Astrocyte of the spinal cord (primary cell): ENCODE results near the gene ZMYM3.
A peak's percentile ranks its signal among the peaks of the same experiment; 100 is the strongest.
"Not testable (repeated sequence)": the region's sequence is repeated elsewhere in the genome, so short reads cannot be mapped to it uniquely, and the experiment has no call there.

Experiments used
- DNase-seq: peaks from one replicate; pipeline ENCODE4 v3.0.0; 2011; ENCODE audit warnings: low read depth, low spot score
- H3K4me3 ChIP-seq: 2 replicates; pipeline ENCODE4 v1.5.1; 2011; ENCODE audit warnings: low read depth, mild to moderate bottlenecking, low read length, moderate library complexity
- in situ Hi-C: cut with HindIII; loops from 2 replicates; pipeline ENCODE4 v1.10.0; 2017; ENCODE audit warnings: low sequenced_read_pairs
- TF ChIP-seq, protein P1 (sequence below): IDR thresholded peaks from 2 replicates; pipeline ENCODE4 v1.5.1; 2012; ENCODE audit warnings: low read depth, mild to moderate bottlenecking, low read length, inconsistent platforms

The ZMYM3 gene

DNA sequence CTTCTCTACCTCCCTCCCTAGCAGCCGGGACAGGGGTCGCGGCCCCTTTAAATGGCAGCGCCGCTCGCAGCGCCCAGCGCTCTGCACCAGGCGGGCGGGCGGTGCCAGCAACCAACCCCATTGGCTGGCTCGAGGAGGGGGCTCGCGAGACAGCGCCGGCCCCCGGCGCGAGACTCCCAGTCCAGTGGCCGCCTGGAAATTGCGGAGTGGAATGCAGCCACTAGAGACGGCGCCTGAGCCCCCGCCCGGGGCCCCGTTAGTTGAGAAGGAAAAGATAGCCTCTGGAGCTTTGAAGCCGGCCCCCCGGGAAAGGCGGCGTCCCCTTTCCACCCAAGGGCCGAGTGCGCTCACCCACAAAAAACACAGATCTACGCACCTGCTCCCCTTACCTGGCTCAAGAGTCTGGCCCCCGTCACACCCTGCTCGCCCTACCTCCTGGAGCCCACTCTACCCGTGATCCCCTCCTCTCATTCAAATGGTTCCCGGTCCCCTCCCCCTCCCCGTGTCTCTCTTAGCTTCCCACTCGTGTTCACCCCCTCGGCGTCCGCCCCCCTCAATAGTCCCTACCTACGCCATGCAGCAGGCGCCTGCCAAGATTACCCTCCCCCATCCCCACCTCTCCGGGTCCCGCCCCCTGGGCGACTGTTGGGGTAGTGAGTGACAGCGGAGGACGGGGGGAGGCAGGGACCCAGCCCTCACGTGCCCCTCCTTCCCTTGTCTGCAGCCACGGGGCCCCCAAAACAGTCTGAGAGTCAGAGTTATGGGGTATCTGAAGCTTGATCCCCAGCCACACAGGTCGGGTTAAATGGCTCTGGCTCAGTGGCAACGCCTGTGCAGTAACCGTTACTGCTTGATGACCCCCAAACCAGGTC is at the start of gene ZMYM3:
Gene ZMYM3 (minus strand): TSS at position 49 of the 872 bp plus-strand sequence. CDS start 885 bp downstream, outside the sequence.
- TF ChIP-seq, protein P1, sequence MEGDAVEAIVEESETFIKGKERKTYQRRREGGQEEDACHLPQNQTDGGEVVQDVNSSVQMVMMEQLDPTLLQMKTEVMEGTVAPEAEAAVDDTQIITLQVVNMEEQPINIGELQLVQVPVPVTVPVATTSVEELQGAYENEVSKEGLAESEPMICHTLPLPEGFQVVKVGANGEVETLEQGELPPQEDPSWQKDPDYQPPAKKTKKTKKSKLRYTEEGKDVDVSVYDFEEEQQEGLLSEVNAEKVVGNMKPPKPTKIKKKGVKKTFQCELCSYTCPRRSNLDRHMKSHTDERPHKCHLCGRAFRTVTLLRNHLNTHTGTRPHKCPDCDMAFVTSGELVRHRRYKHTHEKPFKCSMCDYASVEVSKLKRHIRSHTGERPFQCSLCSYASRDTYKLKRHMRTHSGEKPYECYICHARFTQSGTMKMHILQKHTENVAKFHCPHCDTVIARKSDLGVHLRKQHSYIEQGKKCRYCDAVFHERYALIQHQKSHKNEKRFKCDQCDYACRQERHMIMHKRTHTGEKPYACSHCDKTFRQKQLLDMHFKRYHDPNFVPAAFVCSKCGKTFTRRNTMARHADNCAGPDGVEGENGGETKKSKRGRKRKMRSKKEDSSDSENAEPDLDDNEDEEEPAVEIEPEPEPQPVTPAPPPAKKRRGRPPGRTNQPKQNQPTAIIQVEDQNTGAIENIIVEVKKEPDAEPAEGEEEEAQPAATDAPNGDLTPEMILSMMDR: no peak
- in situ Hi-C loops: no loop called here
- H3K4me3 ChIP-seq: peak within 1 kb of the TSS; percentile 84
- peak; percentile 87 for DNase-seq

DNA sequence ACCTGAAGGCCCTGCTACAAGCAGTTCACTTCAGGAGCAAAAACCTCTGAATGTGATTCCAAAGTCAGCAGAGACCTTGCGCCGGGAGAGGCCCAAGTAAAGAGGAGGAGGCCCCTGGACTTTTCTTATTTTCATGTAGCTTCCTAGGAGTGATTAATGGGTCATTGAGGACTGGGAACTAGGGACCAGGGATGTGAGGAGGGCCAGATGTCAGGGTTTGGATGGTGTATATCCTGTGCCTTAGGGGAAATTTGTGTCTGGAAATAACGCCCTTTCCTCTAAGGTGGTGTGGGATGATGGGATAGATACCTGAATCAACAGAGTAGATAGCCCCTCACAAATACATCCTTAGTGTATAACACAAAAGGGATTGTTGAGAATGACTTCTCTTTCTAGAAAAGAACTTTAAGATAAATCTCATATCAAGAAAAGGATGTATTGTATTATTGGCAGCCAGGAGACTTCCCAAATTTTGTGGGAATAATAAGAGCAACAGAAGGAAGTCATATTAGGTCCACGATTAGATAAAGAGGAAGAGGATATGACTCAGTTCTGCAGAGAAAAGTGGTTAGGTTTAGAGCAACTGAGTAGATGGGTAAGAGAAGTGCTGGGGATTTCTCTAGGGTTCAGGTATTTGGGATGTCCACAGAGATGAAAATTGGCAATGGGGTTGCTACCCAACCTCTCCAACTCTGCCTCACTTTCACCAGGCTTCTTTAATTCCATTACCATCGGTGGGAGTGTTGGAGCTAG is 48.7 kb upstream of the ZMYM3 start:
- H3K4me3 ChIP-seq: no peak overlapping the region
- no peak for DNase-seq

DNA sequence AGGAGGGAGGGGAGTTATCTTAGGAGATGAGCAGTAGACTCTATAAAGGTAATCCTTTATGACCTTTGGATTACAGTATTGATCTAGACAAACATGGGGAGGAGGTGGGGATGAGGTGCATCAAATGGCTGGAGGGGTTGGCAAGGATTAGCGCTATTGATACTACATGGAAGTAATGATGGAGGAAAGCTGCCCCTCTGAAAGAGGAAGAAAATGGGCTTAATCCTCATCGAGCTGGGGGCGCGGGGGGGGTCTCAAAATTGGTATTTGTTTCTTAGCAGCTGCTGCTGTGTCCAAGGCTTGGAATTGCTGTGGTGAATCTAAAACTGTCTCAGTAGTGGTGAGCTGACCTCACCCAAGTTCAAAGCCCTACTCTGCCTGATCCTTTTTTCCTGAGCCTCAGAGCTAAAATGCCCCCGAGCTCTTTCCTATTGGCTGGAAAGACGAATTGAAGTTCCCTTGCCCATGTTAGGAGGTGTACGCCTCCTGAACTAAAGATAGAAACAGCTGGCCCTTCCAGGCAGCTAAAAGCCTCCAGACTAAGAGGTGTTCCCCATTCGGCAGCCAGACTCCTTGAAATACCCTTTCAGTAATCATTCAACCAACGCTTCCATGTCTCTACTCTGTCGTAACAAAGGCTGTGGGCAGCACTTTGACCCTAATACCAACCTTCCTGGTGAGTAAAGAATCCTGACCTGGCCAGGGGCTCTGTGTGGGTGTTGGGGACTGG is 47.4 kb upstream of the ZMYM3 start, which contains the start of gene ITGB1BP2:
Gene ITGB1BP2 (plus strand): TSS at position 556 of the 730 bp plus-strand sequence. CDS start 57 bp downstream, at position 613.
- no peak within 1 kb of the TSS for H3K4me3 ChIP-seq
- no peak for DNase-seq
- TF ChIP-seq, protein P1: no peak
- in situ Hi-C loops: no loop called here

More for the DNA sequence above, 48.7 kb upstream of the ZMYM3 start:
- TF ChIP-seq, protein P1: no peak
- in situ Hi-C loops: no loop called here

DNA sequence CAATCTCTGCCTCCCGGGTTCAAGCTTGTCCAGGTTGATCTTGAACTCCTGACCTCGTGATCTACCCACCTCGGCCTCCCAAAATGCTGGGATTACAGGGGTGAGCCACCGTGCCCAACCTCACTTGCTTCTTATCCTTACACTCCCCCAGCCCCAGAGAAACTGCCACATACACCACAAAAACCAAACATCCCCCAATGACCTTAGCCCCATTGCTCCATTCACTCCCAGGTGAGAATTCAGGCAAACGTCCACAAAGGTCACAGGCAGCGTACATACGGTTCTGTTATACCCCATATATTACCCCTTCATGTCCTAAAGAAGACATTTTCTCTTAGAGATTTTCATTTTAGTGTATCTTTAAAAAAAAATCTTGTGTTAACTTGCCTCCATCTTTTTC is 46.6 kb upstream of the ZMYM3 start:
- in situ Hi-C loops, H3K4me3 ChIP-seq, DNase-seq: not testable (repeated sequence)

DNA sequence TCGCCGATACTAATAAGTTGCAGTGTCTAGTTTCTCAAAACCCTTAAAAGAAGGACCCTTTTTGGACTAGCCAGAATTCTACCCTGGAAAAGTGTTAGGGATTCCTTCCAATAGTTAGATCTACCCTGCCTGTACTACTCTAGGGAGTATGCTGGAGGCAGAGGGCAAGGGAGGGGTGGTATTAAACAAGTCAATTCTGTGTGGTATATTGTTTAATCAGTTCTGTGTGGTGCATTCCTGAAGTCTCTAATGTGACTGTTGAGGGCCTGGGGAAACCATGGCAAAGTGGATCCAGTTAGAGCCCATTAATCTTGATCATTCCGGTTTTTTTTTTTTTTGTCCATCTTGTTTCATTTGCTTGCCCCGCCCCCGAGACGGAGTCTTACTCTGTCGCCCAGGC is 46.1 kb upstream of the ZMYM3 start:
- DNase-seq, in situ Hi-C loops, H3K4me3 ChIP-seq: not testable (repeated sequence)

DNA sequence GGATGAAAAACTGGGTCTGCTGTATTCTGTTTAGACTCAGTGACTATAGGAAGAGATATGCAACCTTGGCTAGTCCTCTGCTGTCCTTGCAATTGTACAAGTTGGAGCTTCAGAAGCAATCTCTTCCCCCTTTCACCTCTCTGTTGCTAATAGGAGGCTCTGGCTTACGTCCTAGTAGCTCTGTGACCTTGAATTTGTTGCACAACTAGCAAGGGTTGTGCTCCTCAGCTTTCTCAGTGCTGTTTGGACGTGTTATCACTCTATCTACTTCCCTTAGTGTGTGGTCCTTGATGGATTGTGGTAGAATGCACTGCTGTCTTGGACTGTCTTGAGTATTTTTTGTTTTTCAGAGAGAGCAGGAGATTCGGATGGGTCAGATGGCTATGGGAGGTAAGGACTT is 44.2 kb upstream of the ZMYM3 start:
- H3K4me3 ChIP-seq: no peak overlapping the region
- TF ChIP-seq, protein P1: no peak
- in situ Hi-C loops: no loop called here
- no peak for DNase-seq

DNA sequence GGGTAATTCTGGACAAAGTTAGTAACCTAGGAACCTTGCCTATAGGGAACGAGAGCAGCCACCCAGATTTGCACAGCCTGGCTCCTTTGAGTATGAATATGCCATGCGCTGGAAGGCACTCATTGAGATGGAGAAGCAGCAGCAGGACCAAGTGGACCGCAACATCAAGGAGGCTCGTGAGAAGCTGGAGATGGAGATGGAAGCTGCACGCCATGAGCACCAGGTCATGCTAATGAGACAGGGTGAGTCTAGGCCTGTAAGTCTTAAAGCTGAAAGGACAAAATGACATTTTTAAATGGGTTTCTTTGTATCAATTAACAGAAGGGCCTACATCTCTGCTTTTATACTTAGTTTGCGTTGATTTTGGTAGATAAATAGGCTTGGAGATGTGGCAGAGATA is 42.9 kb upstream of the ZMYM3 start:
- in situ Hi-C loops: no loop called here
- TF ChIP-seq, protein P1: no peak
- no peak for DNase-seq
- no peak overlapping the region for H3K4me3 ChIP-seq
